Measurements from ENCODE around the gene DNAH3.

GRCh38 chr16:21186326-21186691, 35.7 kb upstream of the DNAH3 start:
- TF ChIP-seq, protein P1, sequence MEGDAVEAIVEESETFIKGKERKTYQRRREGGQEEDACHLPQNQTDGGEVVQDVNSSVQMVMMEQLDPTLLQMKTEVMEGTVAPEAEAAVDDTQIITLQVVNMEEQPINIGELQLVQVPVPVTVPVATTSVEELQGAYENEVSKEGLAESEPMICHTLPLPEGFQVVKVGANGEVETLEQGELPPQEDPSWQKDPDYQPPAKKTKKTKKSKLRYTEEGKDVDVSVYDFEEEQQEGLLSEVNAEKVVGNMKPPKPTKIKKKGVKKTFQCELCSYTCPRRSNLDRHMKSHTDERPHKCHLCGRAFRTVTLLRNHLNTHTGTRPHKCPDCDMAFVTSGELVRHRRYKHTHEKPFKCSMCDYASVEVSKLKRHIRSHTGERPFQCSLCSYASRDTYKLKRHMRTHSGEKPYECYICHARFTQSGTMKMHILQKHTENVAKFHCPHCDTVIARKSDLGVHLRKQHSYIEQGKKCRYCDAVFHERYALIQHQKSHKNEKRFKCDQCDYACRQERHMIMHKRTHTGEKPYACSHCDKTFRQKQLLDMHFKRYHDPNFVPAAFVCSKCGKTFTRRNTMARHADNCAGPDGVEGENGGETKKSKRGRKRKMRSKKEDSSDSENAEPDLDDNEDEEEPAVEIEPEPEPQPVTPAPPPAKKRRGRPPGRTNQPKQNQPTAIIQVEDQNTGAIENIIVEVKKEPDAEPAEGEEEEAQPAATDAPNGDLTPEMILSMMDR (IDR thresholded peaks at IDR 0.05 in 2 of 3, conservative IDR thresholded peaks at IDR 0.05 in 1 of 3; ENCODE audit: borderline replicate concordance in 1 of 3, insufficient read depth in 1 of 3, low read depth in 2 of 3, low read length in 2 of 3) = no peak
- TF ChIP-seq SIN3A (IDR thresholded peaks at IDR 0.05; ENCODE audit: low read depth) (no peak), SRF (IDR thresholded peaks at IDR 0.05; ENCODE audit: low read depth) (no peak), FOSL1 (IDR thresholded peaks at IDR 0.05; ENCODE audit: low read depth) (no peak), ELF1 (IDR thresholded peaks at IDR 0.05; ENCODE audit: borderline replicate concordance, low read depth) (no peak), POLR2AphosphoS5 (IDR thresholded peaks at IDR 0.05; ENCODE audit: low read depth, low read length) (no peak), EGR1 (IDR thresholded peaks at IDR 0.05; ENCODE audit: low read depth) (no peak), EZH2 (IDR thresholded peaks at IDR 0.05) (no peak), SP1 (IDR thresholded peaks at IDR 0.05; ENCODE audit: low read depth) (no peak), JUND (IDR thresholded peaks at IDR 0.05) (no peak), RAD21 (IDR thresholded peaks at IDR 0.05; ENCODE audit: low read depth) (no peak), ZBTB33 (IDR thresholded peaks at IDR 0.05; ENCODE audit: extremely low read depth, insufficient replicate concordance, low read length) (no peak), ZFX (IDR thresholded peaks at IDR 0.05) (no peak)
- TF ChIP-seq, protein P2, sequence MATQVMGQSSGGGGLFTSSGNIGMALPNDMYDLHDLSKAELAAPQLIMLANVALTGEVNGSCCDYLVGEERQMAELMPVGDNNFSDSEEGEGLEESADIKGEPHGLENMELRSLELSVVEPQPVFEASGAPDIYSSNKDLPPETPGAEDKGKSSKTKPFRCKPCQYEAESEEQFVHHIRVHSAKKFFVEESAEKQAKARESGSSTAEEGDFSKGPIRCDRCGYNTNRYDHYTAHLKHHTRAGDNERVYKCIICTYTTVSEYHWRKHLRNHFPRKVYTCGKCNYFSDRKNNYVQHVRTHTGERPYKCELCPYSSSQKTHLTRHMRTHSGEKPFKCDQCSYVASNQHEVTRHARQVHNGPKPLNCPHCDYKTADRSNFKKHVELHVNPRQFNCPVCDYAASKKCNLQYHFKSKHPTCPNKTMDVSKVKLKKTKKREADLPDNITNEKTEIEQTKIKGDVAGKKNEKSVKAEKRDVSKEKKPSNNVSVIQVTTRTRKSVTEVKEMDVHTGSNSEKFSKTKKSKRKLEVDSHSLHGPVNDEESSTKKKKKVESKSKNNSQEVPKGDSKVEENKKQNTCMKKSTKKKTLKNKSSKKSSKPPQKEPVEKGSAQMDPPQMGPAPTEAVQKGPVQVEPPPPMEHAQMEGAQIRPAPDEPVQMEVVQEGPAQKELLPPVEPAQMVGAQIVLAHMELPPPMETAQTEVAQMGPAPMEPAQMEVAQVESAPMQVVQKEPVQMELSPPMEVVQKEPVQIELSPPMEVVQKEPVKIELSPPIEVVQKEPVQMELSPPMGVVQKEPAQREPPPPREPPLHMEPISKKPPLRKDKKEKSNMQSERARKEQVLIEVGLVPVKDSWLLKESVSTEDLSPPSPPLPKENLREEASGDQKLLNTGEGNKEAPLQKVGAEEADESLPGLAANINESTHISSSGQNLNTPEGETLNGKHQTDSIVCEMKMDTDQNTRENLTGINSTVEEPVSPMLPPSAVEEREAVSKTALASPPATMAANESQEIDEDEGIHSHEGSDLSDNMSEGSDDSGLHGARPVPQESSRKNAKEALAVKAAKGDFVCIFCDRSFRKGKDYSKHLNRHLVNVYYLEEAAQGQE (IDR thresholded peaks at IDR 0.05; ENCODE audit: low read depth) = no peak
